ENCODE results near the gene PMM2.

Gene PMM2

DNA sequence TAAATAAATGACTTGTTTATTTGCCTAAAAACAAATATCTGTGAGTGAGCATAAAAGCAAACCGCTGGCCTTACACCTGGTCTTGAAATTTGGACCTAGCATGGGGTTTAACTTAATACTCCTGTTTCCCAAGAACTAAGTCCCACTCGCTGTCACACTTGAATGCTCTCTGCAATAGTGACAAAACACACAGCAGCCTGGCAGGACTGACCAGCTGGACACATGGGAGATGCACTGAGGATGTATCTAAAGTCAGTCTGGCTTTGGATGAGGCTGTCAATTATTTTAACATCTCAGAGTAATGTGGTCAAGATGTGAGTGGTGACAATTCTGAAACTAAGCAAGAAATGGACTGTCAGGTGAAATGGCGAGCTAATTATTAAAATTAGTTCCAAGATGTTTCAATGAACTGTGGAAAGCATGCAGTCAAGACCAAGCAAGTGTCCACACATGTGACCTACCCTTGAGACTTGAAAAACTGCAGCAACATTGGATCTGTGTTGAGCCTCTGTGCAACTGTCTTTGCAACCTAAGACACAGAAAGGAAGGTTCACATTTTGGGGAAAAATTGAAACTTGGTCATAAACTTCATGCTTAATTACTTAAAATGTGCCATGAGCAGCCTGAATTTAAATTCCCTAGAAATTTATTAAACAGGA is 101.2 kb downstream of the PMM2 start:
- CTCF ChIA-PET: interaction anchor here (0.6 to 1.9 kb wide), 2 partner anchors 13 to 19 kb away, joined by 5 to 6 read pairs; no protein-coding TSS in a partner anchor
- H3K27ac ChIP-seq: no peak overlapping the region
- DNase-seq (ENCODE audit: low spot score): no peak
- POLR2A ChIA-PET (ENCODE audit: low non-redundant PET): no interaction called here
- TF ChIP-seq, protein P1, sequence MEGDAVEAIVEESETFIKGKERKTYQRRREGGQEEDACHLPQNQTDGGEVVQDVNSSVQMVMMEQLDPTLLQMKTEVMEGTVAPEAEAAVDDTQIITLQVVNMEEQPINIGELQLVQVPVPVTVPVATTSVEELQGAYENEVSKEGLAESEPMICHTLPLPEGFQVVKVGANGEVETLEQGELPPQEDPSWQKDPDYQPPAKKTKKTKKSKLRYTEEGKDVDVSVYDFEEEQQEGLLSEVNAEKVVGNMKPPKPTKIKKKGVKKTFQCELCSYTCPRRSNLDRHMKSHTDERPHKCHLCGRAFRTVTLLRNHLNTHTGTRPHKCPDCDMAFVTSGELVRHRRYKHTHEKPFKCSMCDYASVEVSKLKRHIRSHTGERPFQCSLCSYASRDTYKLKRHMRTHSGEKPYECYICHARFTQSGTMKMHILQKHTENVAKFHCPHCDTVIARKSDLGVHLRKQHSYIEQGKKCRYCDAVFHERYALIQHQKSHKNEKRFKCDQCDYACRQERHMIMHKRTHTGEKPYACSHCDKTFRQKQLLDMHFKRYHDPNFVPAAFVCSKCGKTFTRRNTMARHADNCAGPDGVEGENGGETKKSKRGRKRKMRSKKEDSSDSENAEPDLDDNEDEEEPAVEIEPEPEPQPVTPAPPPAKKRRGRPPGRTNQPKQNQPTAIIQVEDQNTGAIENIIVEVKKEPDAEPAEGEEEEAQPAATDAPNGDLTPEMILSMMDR (conservative IDR thresholded peaks at IDR 0.05; ENCODE audit: low read depth): no peak

Measured in RWPE1 (cell line).